Endothelial cell of umbilical vein (primary cell): ENCODE data around the gene NT5DC2. TPM values are rescaled to one million over a fixed set of nuclear protein-coding genes. Genes with fewer than 3 reads are reported as not detected.

Source experiments
- BruUV-seq: library from RNA; stranded (reverse); fragments of 400-500 nt; replicated peaks from 2 replicates; lab custom pipeline; 2021; lab: Mats Ljungman, UMichigan
- CTCF ChIA-PET: fragments of 300-600, 350-600 bp; sonication (Branson Sonifier 250); formaldehyde crosslinking; loops from one replicate; lab custom pipeline; 2021; ENCODE audit warnings: antibody characterized with exemption, inconsistent platforms; lab: Charles Lee
- POLR2A ChIA-PET: fragments of 300-600, 350-600 bp; sonication (Branson Sonifier 250); formaldehyde crosslinking; loops from one replicate; lab custom pipeline; 2021; ENCODE audit warnings: antibody characterized with exemption, inconsistent platforms; lab: Charles Lee
- DNase-seq: peaks from one replicate; pipeline ENCODE4 v3.0.0-alpha.2; 2011; ENCODE audit warnings: low read depth, low spot score
- FAIRE-seq: peaks from 2 replicates; lab custom pipeline; 2011; peaks lifted over from hg19 to GRCh38; lab: Jason Lieb, UNC
- H2AFZ ChIP-seq: 2 replicates; pipeline ENCODE4 v1.6.0; 2012; ENCODE audit warnings: low read depth, low read length, control low read depth, inconsistent platforms
- H3K27ac ChIP-seq: 2 replicates; pipeline ENCODE4 v1.5.1; 2011; ENCODE audit warnings: low read depth, mild to moderate bottlenecking, control low read depth, low read length, moderate library complexity; ENCODE audit not compliant: insufficient read depth
- H3K27me3 ChIP-seq, 2 experiments: 2 replicates each; pipeline versions ENCODE4 v1.6.0 to v1.6.1; 2011; ENCODE audit warnings: low read length in 2 of 2, mixed read lengths in 1 of 2; ENCODE audit not compliant: control insufficient read depth in 2 of 2, insufficient read depth in 2 of 2
- H3K36me3 ChIP-seq, 2 experiments: 2 replicates in 1 of 2; 3 replicates in 1 of 2; pipeline ENCODE4 v1.5.1; 2011; ENCODE audit warnings: low read length in 2 of 2, mild to moderate bottlenecking in 1 of 2, moderate library complexity in 1 of 2; ENCODE audit not compliant: control insufficient read depth in 2 of 2, insufficient read depth in 2 of 2; ENCODE audit errors: extremely low read depth in 1 of 2
- H3K4me1 ChIP-seq: 3 replicates; pipeline ENCODE4 v1.5.1; 2011; ENCODE audit warnings: mild to moderate bottlenecking, low read length; ENCODE audit not compliant: control insufficient read depth, insufficient read depth; ENCODE audit errors: extremely low read depth
- H3K4me2 ChIP-seq: 2 replicates; pipeline ENCODE4 v1.6.1; 2011; ENCODE audit warnings: low read length, control low read depth, mixed read lengths; ENCODE audit not compliant: insufficient read depth
- H3K4me3 ChIP-seq, 3 experiments: fragments of 200-600 bp in 1 of 3; sonication (generic), shearing (Covaris generic) in 1 of 3; replicated peaks in 1 of 3; 2 replicates each; pipeline ENCODE4 v1.5.1; 2011 to 2016; ENCODE audit warnings: control low read depth in 3 of 3, low read length in 3 of 3, mild to moderate bottlenecking in 2 of 3, inconsistent platforms in 1 of 3, low read depth in 1 of 3, moderate library complexity in 1 of 3; ENCODE audit not compliant: insufficient read depth in 1 of 3
- H3K79me2 ChIP-seq: 2 replicates; pipeline ENCODE4 v1.6.0; 2012; ENCODE audit warnings: low read length, inconsistent platforms; ENCODE audit not compliant: control insufficient read depth, insufficient read depth
- H3K9ac ChIP-seq: replicated peaks from 2 replicates; pipeline ENCODE3; 2011; ENCODE audit warnings: low read length, control low read depth; ENCODE audit not compliant: insufficient read depth; ENCODE audit errors: extremely low read depth
- H3K9me1 ChIP-seq: replicated peaks from 3 replicates; pipeline ENCODE4 v1.6.0; 2011; ENCODE audit warnings: mild to moderate bottlenecking, low read length; ENCODE audit not compliant: control insufficient read depth, insufficient read depth; ENCODE audit errors: extremely low read depth
- H3K9me3 ChIP-seq: replicated peaks from 2 replicates; pipeline ENCODE4 v1.5.1; 2012; ENCODE audit warnings: low read length, inconsistent platforms; ENCODE audit not compliant: control insufficient read depth, insufficient read depth
- H4K20me1 ChIP-seq: replicated peaks from 2 replicates; pipeline ENCODE3; 2011; ENCODE audit warnings: mild to moderate bottlenecking, low read length; ENCODE audit not compliant: control insufficient read depth, insufficient read depth; ENCODE audit errors: extremely low read depth
- CTCF ChIP-seq, 2 donors: IDR thresholded peaks; 1 replicate in 1 of 2; 2 replicates in 1 of 2; pipeline ENCODE4 v1.5.1; 2011; ENCODE audit warnings: low read length in 2 of 2, mild to moderate bottlenecking in 2 of 2, moderate library complexity in 2 of 2, control low read depth in 1 of 2, inconsistent platforms in 1 of 2, low read depth in 1 of 2; ENCODE audit not compliant: insufficient read depth in 1 of 2; ENCODE audit errors: extremely low read depth in 1 of 2
- EZH2 ChIP-seq: IDR thresholded peaks from 2 replicates; pipeline ENCODE4 v1.6.1; 2012; ENCODE audit warnings: borderline replicate concordance, low read depth, mild to moderate bottlenecking, moderate library complexity, low read length, inconsistent platforms; ENCODE audit not compliant: severe bottlenecking
- FOS ChIP-seq: IDR thresholded peaks from 2 replicates; pipeline ENCODE4 v1.6.1; 2011; ENCODE audit warnings: mild to moderate bottlenecking, low read length, moderate library complexity, borderline replicate concordance; ENCODE audit not compliant: insufficient read depth
- GATA2 ChIP-seq: IDR thresholded peaks from 2 replicates; pipeline ENCODE4 v1.7.0; 2011; ENCODE audit warnings: low read depth, mild to moderate bottlenecking, moderate library complexity, mixed read lengths, low read length; ENCODE audit not compliant: insufficient read length, insufficient read depth
- JUN ChIP-seq: IDR thresholded peaks from 2 replicates; pipeline ENCODE4 v1.6.1; 2011; ENCODE audit warnings: borderline replicate concordance, low read depth; ENCODE audit not compliant: insufficient read length, insufficient read depth
- MAX ChIP-seq: IDR thresholded peaks from 2 replicates; pipeline ENCODE4 v1.6.1; 2011; ENCODE audit not compliant: insufficient read depth, insufficient read length
- MYC ChIP-seq: IDR thresholded peaks from one replicate; pipeline ENCODE4 v1.6.1; 2011; ENCODE audit warnings: mild to moderate bottlenecking, low read depth, low read length
- POLR2A ChIP-seq: IDR thresholded peaks from 2 replicates; pipeline ENCODE4 v1.6.1; 2012; ENCODE audit warnings: low read depth, mild to moderate bottlenecking, control low read depth, low read length
- POLR2AphosphoS5 ChIP-seq: IDR thresholded peaks from 2 replicates; pipeline ENCODE4 v1.6.1; 2012; ENCODE audit warnings: low read depth, mild to moderate bottlenecking, control low read depth, low read length, moderate library complexity; ENCODE audit not compliant: insufficient read depth
- dilution Hi-C: fragments of 300-500 bp; cut with MboI; formaldehyde crosslinking; loops from one replicate; pipeline ENCODE4 v1.15.0; 2019; ENCODE audit warnings: low sequenced_read_pairs; ENCODE audit not compliant: extremely low pct_ligation_motif_present
- intact Hi-C: fragments of 100-400 bp; cut with micrococcal nuclease; formaldehyde crosslinking; loops from one replicate; pipeline ENCODE4 v1.10.0; 2022
- polyA plus RNA-seq, 4 experiments: library from polyadenylated mRNA; depleted of rRNA in 3 of 4; stranded (reverse) in 3 of 4; unstranded in 1 of 4; fragments of >200 nt; gene quantifications; 2 replicates each; pipeline versions ENCODE4 v1.2.1 to v1.2.3, GENCODE V29; 2011 to 2012; ENCODE audit warnings: missing spikeins in 1 of 4
- total RNA-seq: library from RNA; stranded (reverse); gene quantifications from 2 replicates; pipeline ENCODE4 v1.2.3, GENCODE V29; 2021

NT5DC2 gene
- total and polyA plus RNA-seq, 2 donors (not counting 3 experiments of a cell fraction or from before 2014, with no cell fraction given) = 298 to 402 TPM

DNA sequence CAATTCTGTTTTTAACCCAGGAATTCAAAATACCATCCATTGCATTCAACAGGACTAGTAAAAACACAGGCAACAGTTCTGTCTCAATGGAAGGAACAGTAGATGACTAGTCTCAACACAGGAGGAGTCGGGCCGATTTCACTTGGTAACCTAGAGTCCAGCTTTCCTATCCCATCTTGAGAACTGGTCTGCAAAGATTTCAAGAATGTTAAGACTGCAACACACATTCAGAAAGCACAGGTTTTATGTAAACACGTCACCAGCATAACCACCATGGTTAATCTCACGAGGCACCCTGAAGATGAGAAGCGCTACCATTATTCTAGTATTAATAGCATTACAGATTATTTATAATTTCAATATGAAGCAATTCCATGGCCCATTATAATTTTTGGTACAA is 24.8 kb upstream of the NT5DC2 start:
- POLR2A ChIA-PET = no interaction called here
- Histone ChIP-seq H3K27ac (no peak overlapping the region), H3K79me2 (peaks cover 2% of the 10 kb centered on the region), H3K27me3 (no peaks in the 10 kb centered on the region), H2AFZ (no peak overlapping the region), H3K36me3 (peaks cover 26 to 40% of the 10 kb centered on the region in 2 experiments), H3K9me3 (no peaks in the 10 kb centered on the region), H3K4me1 (no peaks in the 10 kb centered on the region), H3K9ac (no peak overlapping the region), H4K20me1 (no peaks in the 10 kb centered on the region), H3K9me1 (no peaks in the 10 kb centered on the region), H3K4me3 (no peak overlapping the region), H3K4me2 (no peak overlapping the region)
- no TSS peak for BruUV-seq
- intact Hi-C loops (no loop called here), dilution Hi-C loops (no loop called here)
- DNase-seq (no peak), FAIRE-seq (no peak)
- CTCF ChIA-PET = no interaction called here
- TF ChIP-seq MYC = no peak
- TF ChIP-seq MAX = no peak
- no peak for TF ChIP-seq CTCF (IDR thresholded peaks at IDR 0.05; ENCODE audit: extremely low read depth in 1 of 2, insufficient read depth in 1 of 2, low read depth in 1 of 2, low read length in 2 of 2)
- TF ChIP-seq JUN = no peak
- TF ChIP-seq EZH2 = no peak
- TF ChIP-seq POLR2AphosphoS5 = no peak
- no peak for TF ChIP-seq FOS
- TF ChIP-seq POLR2A = no peak
- no peak for TF ChIP-seq GATA2
